Aorta (tissue), 5 donors: ENCODE results near the gene RPTOR. TPM values are rescaled to one million over a fixed set of nuclear protein-coding genes. Genes with fewer than 3 reads are reported as not detected.

Experiments
- ATAC-seq: fragments of 200-7000 bp; cut with Tn5 transposase; one replicate; pipeline ENCODE4 v1.9.1; 2022; ENCODE audit warnings: moderate library complexity; ENCODE audit not compliant: low FRiP score
- DNase-seq, 2 donors: peaks; one replicate each; pipeline ENCODE4 v3.0.0-alpha.2; 2020
- H3K27ac ChIP-seq, 2 donors: one replicate each; pipeline ENCODE4 v1.5.1; 2013; ENCODE audit warnings: low read length in 2 of 2, mild to moderate bottlenecking in 2 of 2, moderate library complexity in 2 of 2, control low read depth in 1 of 2, inconsistent platforms in 1 of 2, low read depth in 1 of 2
- H3K27me3 ChIP-seq, 2 donors: one replicate each; pipeline ENCODE4 v1.6.1; 2013; ENCODE audit warnings: control low read depth in 1 of 2, low read length in 1 of 2, mild to moderate bottlenecking in 1 of 2, moderate library complexity in 1 of 2; ENCODE audit not compliant: insufficient read depth in 2 of 2, control insufficient read depth in 1 of 2
- H3K36me3 ChIP-seq, 2 donors: one replicate each; pipeline ENCODE4 v1.6.1; 2013; ENCODE audit warnings: control low read depth in 1 of 2, low read length in 1 of 2, mild to moderate bottlenecking in 1 of 2; ENCODE audit not compliant: insufficient read depth in 2 of 2, control insufficient read depth in 1 of 2
- H3K4me1 ChIP-seq, 2 donors: one replicate each; pipeline ENCODE4 v1.6.1; 2013; ENCODE audit warnings: low read length in 2 of 2, control low read depth in 1 of 2, mild to moderate bottlenecking in 1 of 2, moderate library complexity in 1 of 2; ENCODE audit not compliant: insufficient read depth in 2 of 2, control insufficient read depth in 1 of 2
- H3K4me3 ChIP-seq, 2 donors: one replicate each; pipeline ENCODE4 v1.5.1; 2013; ENCODE audit warnings: low read length in 2 of 2, control low read depth in 1 of 2, mild to moderate bottlenecking in 1 of 2
- H3K9me3 ChIP-seq: one replicate; pipeline ENCODE4 v1.6.1; 2013; ENCODE audit warnings: mild to moderate bottlenecking, low read length; ENCODE audit not compliant: control insufficient read depth
- WGBS, 2 donors: extraction: QIAGEN DNeasy Blood & Tissue Kit; methylation state at CpG; one replicate each; pipeline ENCODE4 v1.1.7; 2013; 5-methylcytosine and 5-hydroxymethylcytosine counted together
- intact Hi-C, 2 donors: fragments of 100-400 bp; cut with DNase I; formaldehyde crosslinking; loops; one replicate each; pipeline versions ENCODE4 v1.14.2 to v1.15.0; 2022
- polyA plus RNA-seq, 2 donors: library from polyadenylated mRNA; stranded (reverse); fragments of 200-250 nt; gene quantifications; one replicate each; pipeline ENCODE4 v1.2.3, GENCODE V29; 2013
- total RNA-seq, 2 donors: library from RNA; stranded (reverse); fragmentation: NEBNext Ultra II Directional; extraction: Animal tissue kit (Norgen Biotek cat#: 25700); gene quantifications; one replicate each; pipeline ENCODE4 v1.2.1, GENCODE V29; 2021
- donor health status: healthy with polysubstance abuse.
- donor health status: Bipolar disorder and iron deficiency.
- donor health status: DM: no; HTN: no; CAD: no.
- donor health status: DM: no; HTN: no; CAD: no.
- donor health status: DM: yes; HTN: yes; CAD: no.

Gene RPTOR
- total and polyA plus RNA-seq, 4 donors = 2.1 to 31.4 (median 18.6) TPM

DNA sequence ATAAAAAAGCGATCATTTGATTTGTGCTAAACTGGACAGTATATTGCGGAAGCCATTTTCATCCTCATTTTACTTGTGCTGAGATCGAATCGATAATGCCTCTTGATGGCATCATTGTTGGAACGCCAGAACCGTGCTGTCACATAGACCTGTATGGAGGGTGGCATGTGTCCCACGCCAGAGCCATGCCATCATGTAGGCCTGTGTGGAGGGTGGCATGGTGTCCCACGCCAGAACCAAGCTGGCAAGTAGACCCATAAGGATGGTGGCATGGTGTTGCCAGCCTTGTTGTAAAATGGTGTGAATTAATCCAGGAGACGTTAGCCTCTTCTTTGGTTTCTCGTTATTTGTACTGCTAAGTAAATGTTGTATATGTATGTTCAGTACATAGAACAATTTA lies 224.3 kb downstream of the RPTOR start:
- no peak overlapping the region for H3K4me3 ChIP-seq
- H3K36me3 ChIP-seq = no peaks in the 10 kb centered on the region
- no peak for ATAC-seq
- WGBS, 2 donors = 97% methylated on average over 10 of the region's 10 CpGs
- peaks cover 0 to 2% of the 10 kb centered on the region in 2 donors for H3K4me1 ChIP-seq
- DNase-seq = no peak
- intact Hi-C loops = no loop called here
- H3K27me3 ChIP-seq = no peaks in the 10 kb centered on the region
- H3K9me3 ChIP-seq = no peaks in the 10 kb centered on the region
- no peak overlapping the region for H3K27ac ChIP-seq

DNA sequence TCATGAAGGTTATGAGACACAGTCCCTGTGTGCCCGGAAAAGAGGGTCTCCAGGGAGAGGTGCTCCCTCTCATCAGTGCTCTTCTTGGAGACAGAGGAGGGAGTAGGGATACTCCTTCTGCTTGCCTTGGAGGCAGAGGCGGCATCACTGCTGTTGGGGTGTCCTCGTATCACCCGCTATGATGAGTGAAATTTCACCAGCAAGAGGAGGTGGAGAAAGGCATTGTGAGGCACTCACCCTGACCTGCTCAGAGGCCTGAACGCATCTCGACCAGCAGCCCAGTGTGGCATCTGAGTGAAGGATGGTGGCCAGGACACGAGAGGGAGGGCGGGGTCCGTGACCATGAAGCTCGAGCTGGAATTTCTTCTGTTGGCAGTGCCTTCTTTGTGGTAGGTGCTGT lies 224.9 kb downstream of the RPTOR start:
- H3K9me3 ChIP-seq = no peaks in the 10 kb centered on the region
- no peak overlapping the region for H3K27ac ChIP-seq
- 93% methylated on average over 10 of the region's 10 CpGs for WGBS, 2 donors
- intact Hi-C loops = no loop called here
- no peak overlapping the region for H3K4me3 ChIP-seq
- ATAC-seq (no peak), DNase-seq (no peak)
- H3K4me1 ChIP-seq = peaks cover 0 to 2% of the 10 kb centered on the region in 2 donors
- no peaks in the 10 kb centered on the region for H3K36me3 ChIP-seq
- no peaks in the 10 kb centered on the region for H3K27me3 ChIP-seq

- no peak overlapping the region for H3K27ac ChIP-seq
- no peaks in the 10 kb centered on the region for H3K9me3 ChIP-seq
- H3K27me3 ChIP-seq = no peaks in the 10 kb centered on the region
- no peak overlapping the region for H3K4me3 ChIP-seq
- peaks cover 0 to 2% of the 10 kb centered on the region in 2 donors for H3K4me1 ChIP-seq
- no peak for DNase-seq
- no peaks in the 10 kb centered on the region for H3K36me3 ChIP-seq
- intact Hi-C loops = no loop called here
- 89 to 93% methylated on average over 19 of the region's 19 CpGs for WGBS, 2 donors
- no peak for ATAC-seq
These were observed 225.4 kb downstream of the RPTOR start for GRCh38 chr17:80769936-80770625.

GRCh38 chr17:80770881-80771611 lies 226.4 kb downstream of the RPTOR start:
- no peaks in the 10 kb centered on the region for H3K27me3 ChIP-seq
- no peak overlapping the region for H3K27ac ChIP-seq
- no peak overlapping the region for H3K4me3 ChIP-seq
- 93 to 95% methylated on average over 21 of the region's 21 CpGs for WGBS, 2 donors
- ATAC-seq (no peak), DNase-seq (no peak)
- H3K4me1 ChIP-seq = peaks cover 0 to 2% of the 10 kb centered on the region in 2 donors
- intact Hi-C loops = no loop called here
- H3K9me3 ChIP-seq = no peaks in the 10 kb centered on the region
- H3K36me3 ChIP-seq = no peaks in the 10 kb centered on the region

- Histone ChIP-seq H3K4me1 (peaks cover 0 to 2% of the 10 kb centered on the region in 2 donors), H3K4me3 (no peak overlapping the region), H3K27ac (no peak overlapping the region), H3K27me3 (no peaks in the 10 kb centered on the region), H3K36me3 (no peaks in the 10 kb centered on the region), H3K9me3 (no peaks in the 10 kb centered on the region)
- ATAC-seq = no peak
- WGBS, 2 donors = 91 to 93% methylated on average over 11 of the region's 11 CpGs
- DNase-seq = no peak
- intact Hi-C loops = no loop called here
These were observed 227.0 kb downstream of the RPTOR start for GRCh38 chr17:80771612-80772005.

DNA sequence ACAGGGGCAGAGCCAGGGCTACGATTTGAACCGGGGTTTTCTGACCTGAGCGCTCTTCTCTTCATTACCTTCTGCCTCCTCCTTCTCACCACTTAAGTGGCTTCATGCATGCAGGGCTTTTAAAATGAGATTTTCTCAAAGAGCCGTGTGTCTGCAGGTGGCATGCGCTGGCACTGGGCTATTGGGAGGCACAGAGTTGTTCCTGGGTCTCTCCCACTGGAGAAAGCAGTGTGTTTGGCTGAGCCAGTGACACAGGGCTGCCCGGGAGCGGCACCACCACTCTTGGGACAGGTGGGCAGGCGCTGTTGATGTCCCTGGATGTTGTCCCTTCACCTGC lies 228.2 kb downstream of the RPTOR start:
- Histone ChIP-seq H3K4me1 (peaks cover 0 to 2% of the 10 kb centered on the region in 2 donors), H3K27ac (peak overlapping the region in 1 of 2 donors; percentile 65), H3K36me3 (no peaks in the 10 kb centered on the region), H3K9me3 (no peaks in the 10 kb centered on the region), H3K27me3 (no peaks in the 10 kb centered on the region), H3K4me3 (no peak overlapping the region)
- WGBS, 2 donors = 76 to 87% methylated on average over 8 of the region's 8 CpGs
- ATAC-seq (no peak), DNase-seq (no peak)
- intact Hi-C loops = no loop called here

DNA sequence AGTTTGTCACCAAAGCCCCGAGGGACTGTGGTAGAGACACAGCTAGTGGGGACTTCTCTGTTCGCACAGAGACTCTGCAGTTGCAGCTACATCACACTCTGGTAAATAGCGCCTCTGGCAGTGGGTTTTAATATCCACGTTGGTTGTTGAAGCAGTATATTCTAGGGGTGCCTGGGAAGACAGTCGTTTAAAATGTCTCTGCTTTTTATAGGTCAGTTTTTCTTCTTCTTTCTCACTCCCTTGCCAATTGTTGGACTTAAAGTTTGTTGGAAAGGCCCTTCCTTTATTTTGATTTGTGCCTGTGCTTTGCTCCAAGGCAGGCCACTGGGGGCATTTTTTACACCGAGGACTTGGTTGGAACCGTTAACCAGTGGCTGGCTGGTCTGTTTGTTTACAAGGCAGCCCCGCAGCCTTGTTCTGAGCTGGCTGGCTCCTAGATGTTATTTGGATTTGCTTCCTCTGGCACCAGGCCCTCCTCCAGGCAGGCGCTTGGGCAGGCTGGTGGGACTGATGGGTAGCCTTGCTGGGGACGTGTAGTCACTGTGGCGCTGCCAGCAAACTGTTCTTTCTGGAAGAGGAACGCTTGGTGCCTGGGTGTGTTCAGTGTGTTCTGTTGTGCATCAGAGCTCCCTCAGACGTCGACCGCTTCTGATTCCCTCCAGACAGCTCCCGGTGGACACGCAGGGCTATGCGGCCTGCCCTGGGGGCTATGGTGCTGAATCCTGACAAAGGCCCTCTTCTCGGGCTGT lies 228.8 kb downstream of the RPTOR start:
- Histone ChIP-seq H3K27ac (peak overlapping the region in 1 of 2 donors; percentile 65), H3K36me3 (no peaks in the 10 kb centered on the region), H3K4me3 (no peak overlapping the region), H3K9me3 (no peaks in the 10 kb centered on the region), H3K27me3 (no peaks in the 10 kb centered on the region), H3K4me1 (peaks cover 0 to 2% of the 10 kb centered on the region in 2 donors)
- intact Hi-C loops = no loop called here
- ATAC-seq (peak; percentile 72), DNase-seq (peak in 1 of 2 donors; percentile 82)
- 20 to 21% methylated on average over 19 of the region's 19 CpGs for WGBS, 2 donors

DNA sequence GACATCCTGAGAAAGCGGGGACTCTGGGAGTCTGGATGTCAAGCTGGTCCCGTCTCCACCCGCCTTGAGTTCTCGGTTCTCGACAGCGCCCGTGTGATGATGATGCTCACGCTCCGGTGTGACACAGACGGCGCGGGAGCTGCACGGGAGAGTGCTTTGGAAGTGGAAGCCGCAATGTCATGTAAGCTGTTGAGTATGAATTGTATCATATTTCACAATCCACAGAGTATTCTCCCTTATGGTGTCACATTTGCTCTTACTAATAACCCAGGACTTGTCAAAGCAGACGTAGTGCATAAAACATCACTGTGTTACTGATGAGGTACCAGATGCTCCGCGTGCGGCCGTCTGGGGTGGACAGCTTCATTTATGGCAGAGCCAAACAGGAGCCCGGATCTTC lies 229.5 kb downstream of the RPTOR start:
- no peak for ATAC-seq
- no peaks in the 10 kb centered on the region for H3K9me3 ChIP-seq
- peaks cover 0 to 2% of the 10 kb centered on the region in 2 donors for H3K4me1 ChIP-seq
- no peak overlapping the region for H3K4me3 ChIP-seq
- no peaks in the 10 kb centered on the region for H3K36me3 ChIP-seq
- no peak for DNase-seq
- intact Hi-C loops = no loop called here
- WGBS, 2 donors = 94 to 97% methylated on average over 20 of the region's 20 CpGs
- no peak overlapping the region for H3K27ac ChIP-seq
- no peaks in the 10 kb centered on the region for H3K27me3 ChIP-seq
